ENCODE measurements around the gene IGSF3. TPM values are rescaled to one million over a fixed set of nuclear protein-coding genes. Genes with fewer than 3 reads are reported as not detected.

IGSF3 gene
- 66.9 and 109 TPM in 2 replicates for total RNA-seq

DNA sequence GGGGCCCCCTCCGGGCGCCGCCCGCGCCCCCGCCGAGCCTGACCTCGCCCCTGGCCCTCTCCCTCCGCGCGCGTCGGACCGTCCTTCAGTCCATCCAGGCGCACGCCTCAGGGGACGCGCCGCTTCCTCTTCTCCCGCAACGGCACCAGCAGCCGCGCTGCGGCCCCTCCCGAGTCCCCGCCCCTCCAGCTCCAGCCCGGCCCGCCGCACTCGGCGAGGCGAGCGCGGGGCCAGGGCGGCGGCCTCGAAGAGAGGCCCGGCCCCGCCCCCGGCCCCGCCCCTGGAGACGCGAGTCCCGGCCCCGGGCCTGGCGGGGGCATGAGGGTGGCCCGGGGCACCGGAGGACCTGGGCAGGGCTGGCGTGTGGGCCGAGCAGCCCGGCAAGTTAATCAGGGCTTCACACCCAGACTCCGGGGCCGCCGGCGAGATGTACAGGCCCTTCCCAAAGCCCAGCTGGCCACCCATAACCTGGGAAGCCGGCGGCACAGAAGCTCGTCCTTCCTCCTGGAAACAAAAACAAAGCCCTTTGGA lies at the start of gene IGSF3:
Gene IGSF3 (minus strand): TSS at position 159 of the 531 bp plus-strand sequence. CDS start 1,407 bp downstream, outside the sequence.

DNA sequence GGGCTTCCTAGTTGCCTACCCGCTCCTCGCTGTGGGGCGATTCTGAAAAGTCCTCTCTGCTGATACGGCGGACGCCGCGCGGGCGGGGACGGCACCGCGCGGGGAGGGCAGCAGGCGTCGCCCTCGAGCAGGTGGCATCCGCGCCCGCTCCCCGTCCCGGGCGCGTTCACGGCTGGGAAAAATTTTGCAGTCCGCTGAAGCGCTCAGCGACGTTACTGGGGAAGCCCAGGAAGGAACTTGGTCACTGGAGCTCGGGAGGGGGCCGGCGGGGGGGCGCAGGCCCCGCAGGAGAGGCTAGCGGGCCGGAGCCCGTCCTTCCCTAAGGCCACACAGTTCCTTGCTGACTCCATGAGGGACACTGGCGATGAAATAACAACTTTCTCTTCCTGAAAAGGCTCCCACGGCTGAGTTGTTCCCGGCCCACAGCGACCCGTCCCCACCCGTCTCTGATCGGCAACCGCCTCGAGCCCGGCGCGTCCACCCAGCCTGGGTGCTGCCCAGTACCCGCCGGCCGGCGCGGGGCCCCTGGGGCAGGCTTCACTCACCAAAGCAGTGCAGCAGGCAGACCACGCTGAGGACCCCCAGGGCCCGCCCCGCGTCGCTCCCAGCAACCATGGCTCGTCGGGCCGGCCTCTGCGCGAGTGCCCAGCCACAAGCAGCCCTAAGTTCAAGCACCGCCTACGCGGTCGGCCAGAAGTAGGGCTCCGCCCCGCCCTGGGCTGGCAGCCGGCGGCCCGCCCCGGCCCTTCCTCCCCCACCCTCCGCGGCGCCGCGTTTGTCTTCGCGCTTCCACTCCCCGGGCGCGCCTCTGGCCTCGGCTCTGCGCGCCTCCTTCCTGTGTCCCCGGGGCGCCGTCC lies 96.9 kb downstream of the IGSF3 start, which contains the start of gene CD58:
Gene CD58 (minus strand): TSS at position 669 of the 857 bp plus-strand sequence. CDS start 54 bp downstream, at position 615.

Other genes starting within 250 kb of the IGSF3 start
- gene CD58, start 96.7 kb downstream of the IGSF3 start, total RNA-seq = 36.1 and 42.2 TPM in 2 replicates
- not detected in 2 replicates for gene CD2, start 86.7 kb upstream of the IGSF3 start, total RNA-seq
- gene PTGFRN, start 242.2 kb upstream of the IGSF3 start, total RNA-seq = 97.4 and 168 TPM in 2 replicates

Measured in tracheal epithelial cell (primary cell).